ENCODE results near the gene DACT2. TPM values are rescaled to one million over a fixed set of nuclear protein-coding genes. Genes with fewer than 3 reads are reported as not detected.

The DACT2 gene
- total and polyA plus RNA-seq, 9 of the 15 experiments (the other 6 are each of a cell fraction or from before 2014, with no cell fraction given), result not detected

- TF ChIP-seq DLX4 (CRISPR knock-in tag; IDR thresholded peaks at IDR 0.05) (no peak), E2F4 (CRISPR knock-in tag; IDR thresholded peaks at IDR 0.05; ENCODE audit: low read depth) (no peak), KAT8 (IDR thresholded peaks at IDR 0.05; ENCODE audit: low read depth) (no peak), TCFL5 (CRISPR knock-in tag; conservative IDR thresholded peaks at IDR 0.05) (no peak), TRIM24 (IDR thresholded peaks at IDR 0.05) (no peak), TFE3 (CRISPR knock-in tag; IDR thresholded peaks at IDR 0.05) (peak; percentile 4; the same call in 1 of the 2 replicates), ZNF76 (CRISPR knock-in tag; IDR thresholded peaks at IDR 0.05; ENCODE audit: borderline replicate concordance) (no peak), RAD51 (IDR thresholded peaks at IDR 0.05; ENCODE audit: borderline replicate concordance, low read depth) (peak; percentile 50; the same call in 1 of the 2 replicates)
Measured at GRCh38 chr6:168264593-168265335, 54.8 kb downstream of the DACT2 start (continued).
